Panc1 (cell line): Measurements from ENCODE around the gene TRIM3. TPM values are rescaled to one million over a fixed set of nuclear protein-coding genes. Genes with fewer than 3 reads are reported as not detected.

Experiments used
- ATAC-seq: fragments of 200-7000 bp; cut with Tn5 transposase; 2 replicates; pipeline ENCODE4 v1.9.1; 2020; ENCODE audit warnings: mild to moderate bottlenecking, moderate library complexity
- BruUV-seq: library from RNA; stranded (reverse); fragments of 400-500 nt; replicated peaks from 2 replicates; lab custom pipeline; 2021; lab: Mats Ljungman, UMichigan
- CTCF ChIA-PET: fragments of 300-600 bp; sonication (Branson Sonifier 250); formaldehyde crosslinking; loops from one replicate; lab custom pipeline; 2022; ENCODE audit warnings: antibody characterized with exemption; lab: Charles Lee
- POLR2A ChIA-PET: fragments of 300-600 bp; sonication (Branson Sonifier 250); formaldehyde crosslinking; loops from one replicate; lab custom pipeline; 2022; ENCODE audit warnings: antibody characterized with exemption; lab: Charles Lee
- DNase-seq: peaks from one replicate; pipeline ENCODE4 v3.0.0-alpha.2; 2010; ENCODE audit warnings: low read depth, low spot score
- H3K27ac ChIP-seq: 2 replicates; pipeline ENCODE4 v1.5.1; 2011; ENCODE audit warnings: mild to moderate bottlenecking, low read length, inconsistent platforms
- H3K27me3 ChIP-seq: fragments of 200-500 bp; sonication (Bioruptor generic); 2 replicates; pipeline ENCODE4 v1.6.0; 2014; ENCODE audit warnings: low read length, inconsistent platforms; ENCODE audit not compliant: control insufficient read depth, insufficient read depth
- H3K36me3 ChIP-seq: fragments of 200-500 bp; sonication (Bioruptor generic); 2 replicates; pipeline ENCODE4 v1.5.1; 2014; ENCODE audit warnings: inconsistent platforms, mild to moderate bottlenecking, low read length, moderate library complexity; ENCODE audit not compliant: control insufficient read depth, insufficient read depth
- H3K4me1 ChIP-seq: 2 replicates; pipeline ENCODE4 v1.5.1; 2011; ENCODE audit warnings: inconsistent platforms, mild to moderate bottlenecking, low read length, moderate library complexity; ENCODE audit not compliant: control insufficient read depth, insufficient read depth
- H3K4me3 ChIP-seq, 2 experiments: 2 replicates each; pipeline ENCODE4 v1.5.1; 2011 to 2012; ENCODE audit warnings: low read depth in 2 of 2, low read length in 2 of 2, mild to moderate bottlenecking in 2 of 2, inconsistent platforms in 1 of 2, moderate library complexity in 1 of 2
- H3K9me3 ChIP-seq: fragments of 200-500 bp; sonication (Bioruptor generic); 2 replicates; pipeline ENCODE4 v1.5.1; 2014; ENCODE audit warnings: low read depth, mild to moderate bottlenecking, inconsistent platforms, low read length, moderate library complexity; ENCODE audit not compliant: control insufficient read depth, insufficient read depth
- CTCF ChIP-seq: fragments of 450-650 bp; IDR thresholded peaks from 2 replicates; pipeline ENCODE4 v1.5.1; 2017; ENCODE audit warnings: mild to moderate bottlenecking
- POLR2AphosphoS5 ChIP-seq: IDR thresholded peaks from 2 replicates; pipeline ENCODE4 v1.6.1; 2012; ENCODE audit warnings: mild to moderate bottlenecking, low read depth, low read length, moderate library complexity
- REST ChIP-seq, 2 experiments: IDR thresholded peaks; 2 replicates each; pipeline ENCODE4 v1.6.1; 2011 to 2012; ENCODE audit warnings: low read depth in 2 of 2, control low read depth in 1 of 2, low read length in 1 of 2, mild to moderate bottlenecking in 1 of 2, moderate library complexity in 1 of 2; ENCODE audit not compliant: insufficient read depth in 1 of 2
- SIN3A ChIP-seq: IDR thresholded peaks from 2 replicates; pipeline ENCODE4 v1.6.1; 2012; ENCODE audit warnings: low read depth, mild to moderate bottlenecking, low read length, moderate library complexity, borderline replicate concordance; ENCODE audit not compliant: insufficient read depth
- TCF7L2 ChIP-seq: IDR thresholded peaks from 2 replicates; pipeline ENCODE4 v1.6.1; 2011; ENCODE audit warnings: mild to moderate bottlenecking, low read depth, low read length, inconsistent platforms
- in situ Hi-C: cut with HindIII; loops from 2 replicates; pipeline ENCODE4 v1.10.0; 2016; ENCODE audit warnings: low sequenced_read_pairs, low pct_unique_long_range_greater_than_20kb
- intact Hi-C: fragments of 100-400 bp; cut with micrococcal nuclease; formaldehyde crosslinking; loops from one replicate; pipeline ENCODE4 v1.10.0; 2022; ENCODE audit not compliant: unreplicated experiment
- total RNA-seq: library from RNA; stranded (reverse); gene quantifications from one replicate; pipeline ENCODE4 v1.2.1, GENCODE V29; 2021; ENCODE audit not compliant: unreplicated experiment

Gene TRIM3
- total RNA-seq, 1 experiment from 2014 or later = 35.4 TPM

GRCh38 chr11:6427516-6427915, 46.2 kb downstream of the TRIM3 start:
- BruUV-seq = no TSS peak
- no peak overlapping the region for H3K4me3 ChIP-seq
- ATAC-seq (no peak), DNase-seq (no peak)
- no peaks in the 10 kb centered on the region for H3K4me1 ChIP-seq
- ChIA-PET CTCF (interaction anchor here (1.6 kb wide), 1 partner anchor 48 kb away, joined by 3 read pairs; no protein-coding TSS in a partner anchor), POLR2A (interaction anchor here (0.7 to 1.2 kb wide), 2 partner anchors 22 to 30 kb away, joined by 4 to 7 read pairs; no protein-coding TSS in a partner anchor)
- H3K27ac ChIP-seq = no peak overlapping the region
- intact Hi-C loops = no loop called here
- no peaks in the 10 kb centered on the region for H3K36me3 ChIP-seq
- peaks cover 30% of the 10 kb centered on the region for H3K27me3 ChIP-seq
- TF ChIP-seq CTCF = no peak
- no peak for TF ChIP-seq TCF7L2
- TF ChIP-seq POLR2AphosphoS5 = no peak
- TF ChIP-seq SIN3A = no peak
- TF ChIP-seq REST (IDR thresholded peaks at IDR 0.05; ENCODE audit: insufficient read depth in 1 of 2, low read depth in 2 of 2, low read length in 1 of 2) = no peak
- H3K9me3 ChIP-seq = no peaks in the 10 kb centered on the region
- in situ Hi-C loops = no loop called here

- in situ Hi-C loops = no loop called here
- Histone ChIP-seq H3K27me3 (peaks cover 56% of the 10 kb centered on the region), H3K27ac (no peak overlapping the region), H3K9me3 (no peaks in the 10 kb centered on the region), H3K36me3 (no peaks in the 10 kb centered on the region), H3K4me1 (peaks cover 4% of the 10 kb centered on the region), H3K4me3 (no peak overlapping the region)
- no peak for ATAC-seq
- intact Hi-C loops = no loop called here
- CTCF ChIA-PET = no interaction called here
- no TSS peak for BruUV-seq
- no peak for TF ChIP-seq SIN3A
- TF ChIP-seq REST (IDR thresholded peaks at IDR 0.05; ENCODE audit: insufficient read depth in 1 of 2, low read depth in 2 of 2, low read length in 1 of 2) = peak; percentile 35 to 88; a peak in 2 of 4 replicates
- no peak for TF ChIP-seq TCF7L2
- no peak for TF ChIP-seq POLR2AphosphoS5
- TF ChIP-seq CTCF = no peak
- no peak for DNase-seq
- POLR2A ChIA-PET = no interaction called here
Measured at GRCh38 chr11:6420677-6421076, 53.1 kb downstream of the TRIM3 start.
